Measurements from ENCODE around the gene NTSR1. TPM values are rescaled to one million over a fixed set of nuclear protein-coding genes. Genes with fewer than 3 reads are reported as not detected.
A peak's percentile ranks its signal among the peaks of the same experiment; 100 is the strongest.

NTSR1 gene
- total and polyA plus RNA-seq, 2 of the 13 experiments (the other 11 are each of a cell fraction or from before 2014, with no cell fraction given) = 0.09 to 0.12 TPM

- TF ChIP-seq BCL3 (CRISPR knock-in tag; IDR thresholded peaks at IDR 0.05) = 0 out of 2 replicates have a peak, but pooled peaks have one; percentile 21
- TF ChIP-seq AFF4 (CRISPR knock-in tag; IDR thresholded peaks at IDR 0.05) = no peak
- peak; percentile 71; the same call in 1 of the 2 replicates for TF ChIP-seq KMT2A (CRISPR knock-in tag; IDR thresholded peaks at IDR 0.05)
- TF ChIP-seq ONECUT2 (CRISPR knock-in tag; IDR thresholded peaks at IDR 0.05) = no peak
- no peak for TF ChIP-seq ZNF772 (CRISPR knock-in tag; IDR thresholded peaks at IDR 0.05)
- no peak for TF ChIP-seq MTF2 (CRISPR knock-in tag; IDR thresholded peaks at IDR 0.05; ENCODE audit: borderline replicate concordance)
- TF ChIP-seq ZNF576 (CRISPR knock-in tag; IDR thresholded peaks at IDR 0.05) = no peak
- TF ChIP-seq ZNF746 (CRISPR knock-in tag; IDR thresholded peaks at IDR 0.05) = no peak
- no peak for TF ChIP-seq TMF1 (CRISPR knock-in tag; IDR thresholded peaks at IDR 0.05; ENCODE audit: low read depth)
- TF ChIP-seq MXD1 (CRISPR knock-in tag; IDR thresholded peaks at IDR 0.05) = no peak
- no peak for TF ChIP-seq ARHGAP35 (CRISPR knock-in tag; IDR thresholded peaks at IDR 0.05; ENCODE audit: borderline replicate concordance)
- TF ChIP-seq HIC2 (CRISPR knock-in tag; IDR thresholded peaks at IDR 0.05; ENCODE audit: low read depth) = no peak
- TF ChIP-seq RCOR2 (CRISPR knock-in tag; IDR thresholded peaks at IDR 0.05) = no peak
- TF ChIP-seq ZNF749 (CRISPR knock-in tag; IDR thresholded peaks at IDR 0.05; ENCODE audit: borderline replicate concordance) = no peak
- no peak for TF ChIP-seq PAX8 (CRISPR knock-in tag; IDR thresholded peaks at IDR 0.05; ENCODE audit: borderline replicate concordance)
- TF ChIP-seq MAZ (IDR thresholded peaks at IDR 0.05; ENCODE audit: borderline replicate concordance, low read depth, low read length) = no peak
- TF ChIP-seq MAZ (CRISPR knock-in tag; IDR thresholded peaks at IDR 0.05; ENCODE audit: low read depth) = 0 out of 2 replicates have a peak, but pooled peaks have one; percentile 1
- TF ChIP-seq ARNTL (CRISPR knock-in tag; IDR thresholded peaks at IDR 0.05) = no peak
- TF ChIP-seq TEAD3 (CRISPR knock-in tag; optimal IDR thresholded peaks at IDR 0.05; ENCODE audit: borderline replicate concordance) = no peak
- TF ChIP-seq ZNF709 (CRISPR knock-in tag; IDR thresholded peaks at IDR 0.05) = no peak
- TF ChIP-seq ZNF724P (CRISPR knock-in tag; IDR thresholded peaks at IDR 0.05; ENCODE audit: borderline replicate concordance) = no peak
- TF ChIP-seq GPN1 (CRISPR knock-in tag; IDR thresholded peaks at IDR 0.05; ENCODE audit: borderline replicate concordance) = no peak
- TF ChIP-seq HES4 (CRISPR knock-in tag; IDR thresholded peaks at IDR 0.05; ENCODE audit: borderline replicate concordance) = no peak
These were observed 99.7 kb downstream of the NTSR1 start (continued) for GRCh38 chr20:62808211-62808865.
